Stimulated activated effector memory CD8-positive, alpha-beta T cell treated with anti-CD3 and anti-CD28 coated beads, Interleukin-12 subunit alpha, Interleukin-12 subunit beta, amount 100 ng/mL, for 72 hours (primary cell): ENCODE measurements around the gene DYRK1B.
"Not testable (repeated sequence)": the region's sequence is repeated elsewhere in the genome, so short reads cannot be mapped to it uniquely, and the experiment has no call there.

Experiments
- ATAC-seq: fragments of 150-1000 bp; cut with Tn5 transposase; 2 replicates; pipeline ENCODE4 v1.10.0; 2021
- DNase-seq, 2 donors: peaks; one replicate each; pipeline ENCODE4 v3.0.0; 2021 to 2022; ENCODE audit warnings: low spot score in 2 of 2
- H3K27ac Mint-ChIP-seq: one replicate; pipeline ENCODE4 v1.8.0; 2022; ENCODE audit warnings: mild to moderate bottlenecking, mixed read lengths
- H3K36me3 Mint-ChIP-seq: one replicate; pipeline ENCODE4 v1.8.0; 2022; ENCODE audit warnings: mild to moderate bottlenecking, mixed read lengths
- H3K4me1 Mint-ChIP-seq: one replicate; pipeline ENCODE4 v1.8.0; 2022; ENCODE audit warnings: mixed read lengths
- H3K4me3 Mint-ChIP-seq: one replicate; pipeline ENCODE4 v1.8.0; 2022; ENCODE audit warnings: mild to moderate bottlenecking, mixed read lengths
- H3K9me3 Mint-ChIP-seq: one replicate; pipeline ENCODE4 v1.8.0; 2022; ENCODE audit warnings: mixed read lengths

The DYRK1B gene

GRCh38 chr19:39814111-39814510 lies 19.9 kb downstream of the DYRK1B start:
- not testable (repeated sequence) for H3K4me3 Mint-ChIP-seq, H3K27ac Mint-ChIP-seq

GRCh38 chr19:39813264-39813993 lies 20.5 kb downstream of the DYRK1B start:
- H3K4me3 Mint-ChIP-seq = no peak overlapping the region
- H3K4me1 Mint-ChIP-seq = peaks cover 17% of the 10 kb centered on the region
- H3K36me3 Mint-ChIP-seq = peaks cover 6% of the 10 kb centered on the region
- DNase-seq = no peak
- no peak overlapping the region for H3K27ac Mint-ChIP-seq
- no peak for ATAC-seq
- no peaks in the 10 kb centered on the region for H3K9me3 Mint-ChIP-seq

More at GRCh38 chr19:39814111-39814510, 19.9 kb downstream of the DYRK1B start:
- peaks cover 24% of the 10 kb centered on the region for H3K4me1 Mint-ChIP-seq
- DNase-seq, H3K36me3 Mint-ChIP-seq, ATAC-seq, H3K9me3 Mint-ChIP-seq: not testable (repeated sequence)

GRCh38 chr19:39811064-39811463 lies 22.9 kb downstream of the DYRK1B start:
- H3K27ac Mint-ChIP-seq = no peak overlapping the region
- ATAC-seq = no peak
- peaks cover 5% of the 10 kb centered on the region for H3K4me1 Mint-ChIP-seq

GRCh38 chr19:39810424-39810823 lies 23.5 kb downstream of the DYRK1B start:
- DNase-seq = no peak
- Mint-ChIP-seq H3K4me3 (no peak overlapping the region), H3K36me3 (no peaks in the 10 kb centered on the region), H3K27ac (no peak overlapping the region), H3K9me3 (no peaks in the 10 kb centered on the region), H3K4me1 (no peaks in the 10 kb centered on the region)
- ATAC-seq = no peak

More at GRCh38 chr19:39811064-39811463, 22.9 kb downstream of the DYRK1B start:
- no peaks in the 10 kb centered on the region for H3K36me3 Mint-ChIP-seq
- no peak for DNase-seq
- H3K9me3 Mint-ChIP-seq = no peaks in the 10 kb centered on the region
- no peak overlapping the region for H3K4me3 Mint-ChIP-seq

- no peak for DNase-seq
- no peak for ATAC-seq
- no peaks in the 10 kb centered on the region for H3K4me1 Mint-ChIP-seq
- no peaks in the 10 kb centered on the region for H3K9me3 Mint-ChIP-seq
- no peak overlapping the region for H3K27ac Mint-ChIP-seq
- H3K36me3 Mint-ChIP-seq = no peaks in the 10 kb centered on the region
- no peak overlapping the region for H3K4me3 Mint-ChIP-seq
Measured at GRCh38 chr19:39809368-39809767, 24.6 kb downstream of the DYRK1B start.

GRCh38 chr19:39808688-39809087 lies 25.3 kb downstream of the DYRK1B start:
- not testable (repeated sequence) for H3K4me1 Mint-ChIP-seq, ATAC-seq, H3K36me3 Mint-ChIP-seq, H3K9me3 Mint-ChIP-seq, H3K4me3 Mint-ChIP-seq, DNase-seq, H3K27ac Mint-ChIP-seq

- Mint-ChIP-seq H3K36me3 (no peaks in the 10 kb centered on the region), H3K9me3 (no peaks in the 10 kb centered on the region), H3K27ac (no peak overlapping the region), H3K4me1 (no peaks in the 10 kb centered on the region), H3K4me3 (no peak overlapping the region)
- ATAC-seq (no peak), DNase-seq (no peak)
Measured at GRCh38 chr19:39807846-39808364, 26.1 kb downstream of the DYRK1B start.

- no peak for ATAC-seq
- Mint-ChIP-seq H3K4me3 (no peak overlapping the region), H3K27ac (no peak overlapping the region), H3K4me1 (no peaks in the 10 kb centered on the region), H3K36me3 (no peaks in the 10 kb centered on the region), H3K9me3 (no peaks in the 10 kb centered on the region)
- no peak for DNase-seq
Measured at GRCh38 chr19:39805104-39805503, 28.9 kb downstream of the DYRK1B start.

- DNase-seq (no peak), ATAC-seq (no peak)
- Mint-ChIP-seq H3K27ac (no peak overlapping the region), H3K36me3 (no peaks in the 10 kb centered on the region), H3K4me1 (no peaks in the 10 kb centered on the region), H3K4me3 (no peak overlapping the region), H3K9me3 (no peaks in the 10 kb centered on the region)
Measured at GRCh38 chr19:39802958-39803357, 31.0 kb downstream of the DYRK1B start.

GRCh38 chr19:39797083-39797482 lies 36.9 kb downstream of the DYRK1B start:
- Mint-ChIP-seq H3K36me3 (no peaks in the 10 kb centered on the region), H3K27ac (no peak overlapping the region), H3K4me1 (peaks cover 6% of the 10 kb centered on the region), H3K9me3 (no peaks in the 10 kb centered on the region), H3K4me3 (no peak overlapping the region)
- no peak for ATAC-seq
- DNase-seq = no peak

- DNase-seq (no peak), ATAC-seq (no peak)
- Mint-ChIP-seq H3K4me1 (peaks cover 6% of the 10 kb centered on the region), H3K9me3 (no peaks in the 10 kb centered on the region), H3K36me3 (no peaks in the 10 kb centered on the region), H3K27ac (no peak overlapping the region), H3K4me3 (no peak overlapping the region)
Measured at GRCh38 chr19:39796000-39796498, 37.9 kb downstream of the DYRK1B start.

- H3K4me1 Mint-ChIP-seq = peaks cover 6% of the 10 kb centered on the region
- ATAC-seq (peak; percentile 61), DNase-seq (no peak)
- no peak overlapping the region for H3K27ac Mint-ChIP-seq
- no peak overlapping the region for H3K4me3 Mint-ChIP-seq
- H3K9me3 Mint-ChIP-seq = no peaks in the 10 kb centered on the region
- no peaks in the 10 kb centered on the region for H3K36me3 Mint-ChIP-seq
Measured at GRCh38 chr19:39795001-39795400, 39.0 kb downstream of the DYRK1B start.

GRCh38 chr19:39792999-39793546 lies 40.9 kb downstream of the DYRK1B start:
- H3K4me1 Mint-ChIP-seq = peaks cover 6% of the 10 kb centered on the region

GRCh38 chr19:39788244-39788643 lies 45.7 kb downstream of the DYRK1B start:
- ATAC-seq (no peak), DNase-seq (no peak)
- peaks cover 9% of the 10 kb centered on the region for H3K9me3 Mint-ChIP-seq
- no peaks in the 10 kb centered on the region for H3K36me3 Mint-ChIP-seq
- no peak overlapping the region for H3K27ac Mint-ChIP-seq
- no peaks in the 10 kb centered on the region for H3K4me1 Mint-ChIP-seq
- no peak overlapping the region for H3K4me3 Mint-ChIP-seq

More at GRCh38 chr19:39792999-39793546, 40.9 kb downstream of the DYRK1B start:
- Mint-ChIP-seq H3K27ac (no peak overlapping the region), H3K9me3 (peaks cover 7% of the 10 kb centered on the region), H3K4me3 (peak overlapping the region; percentile 73), H3K36me3 (no peaks in the 10 kb centered on the region)
- DNase-seq (peak; percentile 69 to 89), ATAC-seq (peak; percentile 95)

- Mint-ChIP-seq H3K27ac (no peak overlapping the region), H3K9me3 (no peaks in the 10 kb centered on the region), H3K36me3 (no peaks in the 10 kb centered on the region), H3K4me1 (peaks cover 5% of the 10 kb centered on the region), H3K4me3 (no peak overlapping the region)
- ATAC-seq = no peak
- no peak for DNase-seq
Measured at GRCh38 chr19:39780894-39781293, 53.1 kb downstream of the DYRK1B start.

- no peaks in the 10 kb centered on the region for H3K9me3 Mint-ChIP-seq
- peak in 1 of 2 donors; percentile 65 for DNase-seq
- peaks cover 5% of the 10 kb centered on the region for H3K4me1 Mint-ChIP-seq
- ATAC-seq = peak; percentile 94
- H3K27ac Mint-ChIP-seq = no peak within 1 kb of the TSS
- H3K36me3 Mint-ChIP-seq = no peaks in the 10 kb centered on the region
- H3K4me3 Mint-ChIP-seq = no peak within 1 kb of the TSS
Measured at GRCh38 chr19:39778763-39779162, 55.2 kb downstream of the DYRK1B start, which contains the start of gene LEUTX. Gene LEUTX, plus strand, starts transcription at chr19:39778854. Its CDS starts 67 bp downstream, at chr19:39778921.
